ENCODE results near the gene CNTNAP2. TPM values are rescaled to one million over a fixed set of nuclear protein-coding genes. Genes with fewer than 3 reads are reported as not detected.

CNTNAP2 gene
- total and polyA plus RNA-seq, 2 of the 8 experiments (the other 6 are each of a cell fraction or from before 2014, with no cell fraction given): 27.9 to 71.0 TPM

DNA sequence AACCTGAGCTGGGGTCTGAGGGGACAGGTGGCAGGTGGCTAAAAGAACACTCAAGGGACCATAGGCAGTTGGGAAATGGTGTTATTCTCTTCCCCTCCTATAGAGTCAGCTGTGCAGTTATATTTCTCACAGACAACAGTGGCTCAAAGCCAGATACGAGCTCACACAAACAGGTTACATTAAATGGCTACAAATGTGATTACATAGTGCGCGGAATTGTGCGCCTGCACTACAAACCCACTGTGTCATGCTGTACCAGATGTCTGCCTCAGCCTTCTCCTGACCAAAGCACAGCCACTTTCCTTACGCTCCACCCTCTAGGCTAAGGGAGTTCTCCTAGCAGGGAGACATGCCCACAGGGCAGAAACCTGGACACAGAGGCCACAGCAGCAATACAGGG, 387.2 kb downstream of the CNTNAP2 start:
- H3K18ac ChIP-seq (ENCODE audit: extremely low read depth, low read length): no peak overlapping the region
- H4K20me1 ChIP-seq (replicated peaks in 1 of 2; ENCODE audit: control insufficient read depth in 1 of 2, insufficient read depth in 2 of 2, low read length in 2 of 2): no peaks in the 10 kb centered on the region
- H3K36me3 ChIP-seq (ENCODE audit: control insufficient read depth in 2 of 4, insufficient read depth in 4 of 4, low read length in 3 of 4): no peaks in the 10 kb centered on the region
- H2AFZ ChIP-seq (ENCODE audit: low read length): no peak overlapping the region
- no peak overlapping the region for H2BK15ac ChIP-seq (ENCODE audit: low read length)
- no peak overlapping the region for H2BK12ac ChIP-seq (ENCODE audit: low read depth, low read length)
- FAIRE-seq: no peak
- ChIA-PET CTCF (ENCODE audit: partially characterized antibody) (no interaction called here), POLR2A (ENCODE audit: partially characterized antibody) (no interaction called here)
- no peaks in the 10 kb centered on the region for H3K27me3 ChIP-seq (replicated peaks in 1 of 4; ENCODE audit: control insufficient read depth in 3 of 4, extremely low read depth in 1 of 4, insufficient read depth in 3 of 4, low read length in 3 of 4)
- no peak overlapping the region for H3K4me3 ChIP-seq (ENCODE audit: extremely low read depth in 1 of 4, insufficient read depth in 2 of 4, low read depth in 3 of 4, low read length in 4 of 4)
- no peak overlapping the region for H3K27ac ChIP-seq (ENCODE audit: low read depth, low read length)
- no peak overlapping the region for H3K23ac ChIP-seq (ENCODE audit: insufficient read length)
- WGBS, 2 experiments (ENCODE audit: extremely low coverage in 1 of 2, insufficient coverage in 1 of 2, insufficient read length in 1 of 2, insufficient replicate concordance in 2 of 2, low coverage in 1 of 2, low lambda C conversion rate in 2 of 2, missing lambda C conversion rate in 1 of 2): 96% methylated on average over 5 of the region's 5 CpGs; no CpG with 5 or more reads in 1 of the 2 experiments
- no peaks in the 10 kb centered on the region for H3K4me1 ChIP-seq (replicated peaks in 1 of 4; ENCODE audit: control insufficient read depth in 3 of 4, insufficient read depth in 4 of 4, low read length in 3 of 4)
- H2BK20ac ChIP-seq (ENCODE audit: low read length): no peak overlapping the region
- H2AK5ac ChIP-seq (ENCODE audit: low read depth, low read length): no peak overlapping the region
- no peak overlapping the region for H3K9ac ChIP-seq (replicated peaks in 1 of 4; ENCODE audit: extremely low read depth in 1 of 4, low read depth in 3 of 4, low read length in 3 of 4)
- no peak overlapping the region for H3K14ac ChIP-seq (ENCODE audit: insufficient read length)
- no peaks in the 10 kb centered on the region for H3K79me2 ChIP-seq (ENCODE audit: control insufficient read depth in 1 of 2, insufficient read depth in 2 of 2, low read length in 2 of 2)
- H3K4ac ChIP-seq (replicated peaks; ENCODE audit: insufficient read length, low read depth, low read length): no peak overlapping the region
- DNase-seq (ENCODE audit: low read depth in 1 of 2, low spot score in 2 of 2): no peak
- H3K79me1 ChIP-seq (ENCODE audit: low read depth, low read length): no peaks in the 10 kb centered on the region; the same call in 1 of the 2 replicates
- H3K4me2 ChIP-seq (ENCODE audit: insufficient read depth in 1 of 2, low read depth in 2 of 2, low read length in 2 of 2): no peak overlapping the region
- no peak overlapping the region for H2BK120ac ChIP-seq (replicated peaks; ENCODE audit: low read depth, low read length)
- H4K5ac ChIP-seq (ENCODE audit: insufficient read length, low read depth, low read length): no peak overlapping the region
- H2BK5ac ChIP-seq (ENCODE audit: low read depth, low read length): no peak overlapping the region
- H3K56ac ChIP-seq (replicated peaks; ENCODE audit: insufficient read length, low read depth, low read length): no peak overlapping the region
- no peaks in the 10 kb centered on the region for H3K23me2 ChIP-seq (ENCODE audit: low read depth, low read length)
- H4K8ac ChIP-seq (ENCODE audit: extremely low read depth, insufficient read depth, low read length): no peak overlapping the region
- H3K9me3 ChIP-seq (ENCODE audit: insufficient read depth in 2 of 2, low read depth in 1 of 2, low read length in 1 of 2): peaks cover 37 to 40% of the 10 kb centered on the region in 2 experiments
- H4K91ac ChIP-seq (replicated peaks; ENCODE audit: insufficient read length, low read length): no peak overlapping the region
- no peak for TF ChIP-seq GABPA (IDR thresholded peaks at IDR 0.05; ENCODE audit: borderline replicate concordance, insufficient read depth, low read length)
- no peak for TF ChIP-seq EP300 (IDR thresholded peaks at IDR 0.05; ENCODE audit: borderline replicate concordance in 1 of 2, low read depth in 2 of 2, low read length in 2 of 2)
- TF ChIP-seq RNF2 (IDR thresholded peaks at IDR 0.05; ENCODE audit: borderline replicate concordance, low read depth, low read length, missing control alignments, poor library complexity, severe bottlenecking): no peak
- TF ChIP-seq HDAC6 (IDR thresholded peaks at IDR 0.05; ENCODE audit: low read depth, low read length): no peak
- TF ChIP-seq, protein P1, sequence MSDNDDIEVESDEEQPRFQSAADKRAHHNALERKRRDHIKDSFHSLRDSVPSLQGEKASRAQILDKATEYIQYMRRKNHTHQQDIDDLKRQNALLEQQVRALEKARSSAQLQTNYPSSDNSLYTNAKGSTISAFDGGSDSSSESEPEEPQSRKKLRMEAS (IDR thresholded peaks at IDR 0.05): no peak
- no peak for TF ChIP-seq TAF7 (optimal IDR thresholded peaks at IDR 0.05; ENCODE audit: borderline replicate concordance, low read depth, low read length)
- no peak for TF ChIP-seq SIX5 (IDR thresholded peaks at IDR 0.05; ENCODE audit: low read depth, low read length)
- no peak for TF ChIP-seq CREB1 (IDR thresholded peaks at IDR 0.05)
- no peak for TF ChIP-seq SIN3A (conservative IDR thresholded peaks at IDR 0.05 in 1 of 2, IDR thresholded peaks at IDR 0.05 in 1 of 2; ENCODE audit: low read depth in 1 of 2, low read length in 2 of 2)
- TF ChIP-seq SUZ12 (IDR thresholded peaks at IDR 0.05; ENCODE audit: low read length): no peak
- no peak for TF ChIP-seq CHD2 (IDR thresholded peaks at IDR 0.05; ENCODE audit: low read length)
- TF ChIP-seq TAF1 (IDR thresholded peaks at IDR 0.05; ENCODE audit: low read depth, low read length): no peak
- TF ChIP-seq KDM1A (IDR thresholded peaks at IDR 0.05; ENCODE audit: borderline replicate concordance, low read length): no peak
- TF ChIP-seq SP2 (IDR thresholded peaks at IDR 0.05; ENCODE audit: low read length): no peak
- no peak for TF ChIP-seq SP1 (IDR thresholded peaks at IDR 0.05; ENCODE audit: low read depth, low read length)
